GM21786 (cell line): ENCODE data around the gene PRAME.
"Not testable (repeated sequence)": the region's sequence is repeated elsewhere in the genome, so short reads cannot be mapped to it uniquely, and the experiment has no call there.

Source experiments
- ATAC-seq: cut with Tn5 transposase; IDR thresholded peaks from one replicate; pipeline ENCODE4 v1.9.1; 2021; ENCODE audit not compliant: unreplicated experiment

Gene PRAME

GRCh38 chr22:22526125-22526912 lies 32.7 kb downstream of the PRAME start:
- ATAC-seq = no peak

GRCh38 chr22:22523494-22523893 lies 35.6 kb downstream of the PRAME start:
- ATAC-seq = no peak

GRCh38 chr22:22521631-22522030 lies 37.4 kb downstream of the PRAME start:
- no peak for ATAC-seq

- ATAC-seq = no peak
Observed at GRCh38 chr22:22520667-22521602, 38.1 kb downstream of the PRAME start.

GRCh38 chr22:22520020-22520656 lies 38.9 kb downstream of the PRAME start, which contains the start of gene ZNF280A:
TSS of gene ZNF280A (minus strand) at chr22:22520270. CDS start at chr22:22515630, 4,640 bp downstream.
- ATAC-seq = no peak

GRCh38 chr22:22519591-22519990 lies 39.5 kb downstream of the PRAME start:
- ATAC-seq = no peak

- no peak for ATAC-seq
Observed at GRCh38 chr22:22516992-22517391, 42.1 kb downstream of the PRAME start.

GRCh38 chr22:22515890-22516289 lies 43.2 kb downstream of the PRAME start:
- ATAC-seq = no peak

- not testable (repeated sequence) for ATAC-seq
Observed at GRCh38 chr22:22514431-22514830, 44.6 kb downstream of the PRAME start.

- ATAC-seq = no peak
Observed at GRCh38 chr22:22513619-22514018, 45.4 kb downstream of the PRAME start.

- no peak for ATAC-seq
Observed at GRCh38 chr22:22512951-22513350, 46.1 kb downstream of the PRAME start.

GRCh38 chr22:22510833-22511232 lies 48.2 kb downstream of the PRAME start:
- not testable (repeated sequence) for ATAC-seq

GRCh38 chr22:22509912-22510311 lies 49.2 kb downstream of the PRAME start:
- ATAC-seq = not testable (repeated sequence)

GRCh38 chr22:22508274-22509176 lies 50.5 kb downstream of the PRAME start, which contains the start of gene ZNF280B:
TSS of gene ZNF280B (minus strand) at chr22:22508742. CDS start at chr22:22489398, 19,344 bp downstream.
- peak; percentile 80 for ATAC-seq

GRCh38 chr22:22507743-22508273 lies 51.3 kb downstream of the PRAME start:
- ATAC-seq = no peak

GRCh38 chr22:22506736-22507135 lies 52.3 kb downstream of the PRAME start:
- ATAC-seq = no peak

GRCh38 chr22:22498267-22498666 lies 60.8 kb downstream of the PRAME start:
- no peak for ATAC-seq
